GM19328 (cell line): ENCODE data around the gene SERPINA5.

Experiments
- ATAC-seq: cut with Tn5 transposase; IDR thresholded peaks from one replicate; pipeline ENCODE4 v1.9.1; 2021; ENCODE audit warnings: mild to moderate bottlenecking, moderate library complexity; ENCODE audit not compliant: unreplicated experiment

SERPINA5 gene

DNA sequence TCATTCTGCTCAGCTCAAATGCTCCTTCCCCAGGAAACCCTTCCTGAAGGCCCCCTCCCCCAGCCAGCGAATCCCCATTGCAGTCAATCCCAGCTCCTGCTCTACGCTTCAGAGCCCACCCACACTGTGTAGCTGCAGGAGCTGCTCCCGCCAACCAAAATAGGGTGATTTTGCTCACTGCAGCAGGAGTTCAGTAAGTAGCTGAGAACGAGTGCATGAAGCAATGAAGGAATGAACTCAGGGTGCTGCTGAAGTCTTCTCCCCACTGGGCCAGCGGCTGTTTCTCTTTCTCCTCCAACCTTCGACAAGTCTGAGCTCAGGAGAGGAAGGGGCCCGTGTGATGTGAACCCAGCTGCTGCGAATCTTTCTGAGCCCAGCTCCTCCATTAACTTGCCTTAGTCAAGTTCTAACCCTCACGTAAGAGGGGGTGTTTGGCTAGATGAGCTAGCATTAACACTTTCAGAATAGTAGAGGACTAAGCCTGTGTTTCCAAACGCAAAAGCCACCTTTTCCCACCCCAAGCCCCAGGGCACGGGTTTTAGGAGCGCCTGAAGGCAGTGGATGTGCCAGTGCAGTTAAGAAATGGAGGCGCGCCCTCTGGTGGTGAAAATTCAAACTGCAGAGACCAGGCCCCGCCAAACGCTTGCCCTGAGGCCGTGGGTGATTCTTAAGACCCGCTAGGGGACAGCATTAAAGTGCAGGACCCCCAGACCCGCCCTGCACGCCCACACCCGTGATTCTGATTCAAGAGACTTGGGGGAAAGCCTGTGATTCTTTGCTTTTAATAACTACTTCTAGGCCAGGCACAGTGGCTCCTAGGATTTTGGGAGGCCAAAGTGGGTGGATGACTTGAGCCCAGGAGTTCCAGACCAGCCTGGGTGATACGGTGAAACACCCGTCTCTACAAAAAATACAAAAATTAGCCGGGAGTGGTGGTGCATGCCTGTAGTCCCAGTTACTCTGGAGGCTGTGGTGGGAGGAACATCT is 31.9 kb upstream of the SERPINA5 start:
- no peak for ATAC-seq

DNA sequence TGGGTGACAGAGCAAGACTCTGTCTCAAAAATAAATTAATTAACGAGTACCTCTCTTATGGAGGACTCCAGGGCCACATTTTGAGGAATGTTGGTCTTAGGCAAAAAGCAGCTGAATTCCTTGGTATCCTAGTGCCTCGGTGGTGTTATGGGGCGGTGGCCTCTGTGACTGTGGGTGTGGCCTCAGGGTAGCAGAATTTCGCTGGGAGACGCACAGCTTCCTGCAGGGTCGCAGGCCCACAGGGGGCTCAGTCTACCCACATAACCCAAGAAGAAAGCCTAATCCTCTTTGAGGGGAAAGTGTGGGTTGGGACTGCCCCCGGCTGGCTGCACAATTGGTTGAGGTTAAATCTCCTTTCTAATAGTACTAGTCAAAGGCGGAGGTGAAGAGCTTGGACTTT is 31.2 kb upstream of the SERPINA5 start:
- ATAC-seq = no peak

DNA sequence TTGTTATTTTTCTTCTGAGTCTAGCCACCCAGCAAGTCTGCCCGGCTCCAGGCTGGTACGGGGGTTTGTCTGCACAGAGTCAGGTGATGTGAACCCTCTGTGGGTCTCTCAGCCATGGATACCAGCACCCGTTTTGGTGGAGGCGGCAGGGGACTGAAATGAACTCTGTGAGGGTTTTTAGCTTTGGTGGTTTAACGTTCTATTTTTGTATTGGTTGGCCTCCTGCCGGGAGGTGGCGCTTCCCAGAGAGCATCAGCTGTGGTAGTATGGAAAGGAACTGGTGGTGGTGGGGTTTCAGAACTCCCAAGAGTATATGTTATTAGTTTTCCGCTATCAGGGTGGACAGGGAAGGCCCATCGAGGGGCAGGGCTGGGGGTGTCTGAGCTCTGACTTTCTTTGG is 25.2 kb upstream of the SERPINA5 start:
- no peak for ATAC-seq

DNA sequence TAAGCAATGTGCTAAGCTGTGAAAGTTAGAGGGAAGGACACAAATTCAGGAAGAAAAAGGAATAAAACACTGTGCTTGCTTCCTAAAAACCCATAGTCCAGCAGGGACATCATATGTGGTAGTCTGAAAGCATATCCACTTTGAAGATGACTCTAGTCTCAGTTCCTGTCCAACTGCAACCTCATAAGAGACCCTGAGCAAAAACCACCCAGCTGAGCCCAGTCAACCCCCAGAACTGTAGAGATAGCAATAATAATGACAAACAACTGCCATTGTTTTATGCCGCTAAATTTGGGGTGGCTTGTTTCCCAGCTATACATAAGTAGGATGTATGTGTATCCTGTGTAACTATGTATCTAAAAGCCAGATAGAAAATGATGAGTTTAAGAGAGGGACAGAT is 23.9 kb upstream of the SERPINA5 start:
- ATAC-seq = no peak

DNA sequence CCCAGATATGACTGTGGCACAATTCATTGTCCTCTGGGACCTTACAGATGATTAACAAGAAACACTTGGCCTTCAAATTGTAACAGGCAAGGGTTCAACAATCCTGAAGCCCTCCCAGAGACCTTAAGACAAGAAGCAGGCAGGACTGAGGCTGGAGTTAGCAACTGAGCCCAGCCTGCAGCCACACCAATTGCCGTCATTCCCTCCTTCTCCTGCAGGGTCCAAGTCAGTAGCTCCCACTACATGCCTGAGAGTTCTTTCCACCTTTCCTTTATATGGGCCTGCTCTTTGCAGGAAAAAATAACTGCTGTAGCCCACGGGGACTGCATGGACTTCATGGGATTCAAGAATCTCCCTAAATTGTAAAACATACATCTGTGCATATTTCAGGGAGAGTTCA is 22.4 kb upstream of the SERPINA5 start:
- ATAC-seq = no peak

DNA sequence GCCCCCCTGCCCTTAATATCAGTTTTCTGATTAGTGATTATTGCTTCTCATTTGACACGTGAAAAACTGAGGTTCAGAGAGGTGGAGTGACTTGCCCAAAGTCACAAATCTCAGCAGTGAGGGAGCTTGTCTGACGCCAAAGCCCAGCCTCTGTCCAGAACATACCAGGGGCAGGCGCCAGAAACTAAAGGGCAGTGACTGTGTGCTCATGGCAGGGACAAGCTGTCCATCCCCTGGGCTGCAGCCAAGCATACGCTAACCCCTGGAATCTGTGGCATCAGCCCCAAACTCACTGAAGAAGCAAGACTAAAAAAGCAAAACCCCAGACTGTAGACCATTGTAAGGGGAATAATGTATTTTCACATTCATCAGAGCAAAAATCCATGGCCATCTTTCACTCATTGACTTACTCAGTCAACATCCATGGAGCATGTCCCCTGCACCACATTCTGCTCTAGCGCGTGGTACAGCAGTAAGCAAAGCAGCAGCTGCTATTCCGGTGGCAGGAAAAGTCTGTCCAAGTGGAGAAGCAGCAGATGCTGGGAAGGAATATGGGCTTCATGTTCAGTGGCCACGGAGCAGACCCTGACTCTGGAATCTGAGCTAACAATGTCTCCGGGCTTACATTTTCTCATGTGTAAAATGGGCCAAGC is 21.5 kb upstream of the SERPINA5 start:
- no peak for ATAC-seq

DNA sequence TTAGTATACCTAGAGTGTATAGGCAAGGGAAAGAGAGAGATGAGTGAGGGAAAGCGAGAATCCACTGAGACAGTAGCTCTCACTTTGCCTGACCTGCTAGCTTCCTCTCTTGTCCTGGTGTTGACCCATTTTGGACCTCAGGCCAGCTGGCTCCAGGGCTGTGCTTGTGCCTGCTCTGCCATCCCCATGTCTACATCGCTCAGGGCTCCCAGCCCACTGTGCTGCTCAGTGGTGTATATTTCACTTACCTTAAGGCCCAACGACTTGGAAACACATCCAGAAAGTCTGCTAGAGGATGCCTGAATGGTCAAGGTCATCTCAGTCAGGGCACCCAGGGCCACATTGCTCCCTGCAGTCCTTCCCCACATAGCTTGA is 20.9 kb upstream of the SERPINA5 start:
- ATAC-seq = no peak

DNA sequence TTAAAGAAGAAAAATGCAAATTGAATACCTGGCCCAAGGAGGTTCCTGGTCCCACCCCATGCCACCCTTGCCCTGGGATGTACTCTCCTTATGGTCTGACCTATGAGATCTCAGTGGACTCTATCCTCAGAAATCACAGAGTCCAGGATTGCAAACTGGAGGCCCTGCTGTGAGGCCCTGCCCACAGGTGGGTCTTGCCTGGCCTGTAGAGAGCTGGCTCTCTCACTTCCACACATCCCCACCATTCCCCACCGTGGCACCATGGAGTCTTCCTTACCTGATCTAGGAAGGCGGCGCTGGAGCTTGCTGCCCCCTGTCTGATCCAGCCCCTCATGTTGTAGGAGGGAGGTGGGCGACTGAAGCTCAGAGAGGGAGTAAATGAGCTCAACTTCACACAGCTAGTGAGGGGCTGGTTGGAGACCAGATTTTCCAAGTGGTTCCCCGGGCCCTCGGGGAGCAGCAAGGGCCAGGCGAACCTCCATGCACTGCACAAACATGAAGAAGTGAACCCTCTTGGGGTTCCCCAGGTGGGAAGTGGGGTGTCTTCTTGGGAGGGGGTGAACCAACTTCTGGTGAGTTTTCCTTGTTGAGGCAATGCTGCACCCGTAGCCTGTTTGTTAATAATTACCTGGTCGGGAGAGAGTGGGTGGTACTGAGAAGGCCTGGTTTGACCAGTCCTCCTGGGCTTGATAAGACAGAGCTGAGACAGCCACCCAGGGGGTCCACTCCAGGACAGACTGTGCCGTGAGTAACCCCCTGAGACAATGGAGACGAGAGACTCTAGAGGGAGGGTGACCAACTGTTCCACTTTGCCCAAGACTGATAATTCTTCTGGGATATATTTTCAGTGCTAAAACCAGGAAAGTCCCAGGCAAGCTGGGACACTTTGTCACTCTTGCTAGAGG is 20.2 kb upstream of the SERPINA5 start, which contains the start of gene SERPINA4:
Gene SERPINA4, plus strand, starts transcription at position 692 of the 905 bp plus-strand sequence. CDS start 2,041 bp downstream, outside the sequence.
- ATAC-seq = no peak

DNA sequence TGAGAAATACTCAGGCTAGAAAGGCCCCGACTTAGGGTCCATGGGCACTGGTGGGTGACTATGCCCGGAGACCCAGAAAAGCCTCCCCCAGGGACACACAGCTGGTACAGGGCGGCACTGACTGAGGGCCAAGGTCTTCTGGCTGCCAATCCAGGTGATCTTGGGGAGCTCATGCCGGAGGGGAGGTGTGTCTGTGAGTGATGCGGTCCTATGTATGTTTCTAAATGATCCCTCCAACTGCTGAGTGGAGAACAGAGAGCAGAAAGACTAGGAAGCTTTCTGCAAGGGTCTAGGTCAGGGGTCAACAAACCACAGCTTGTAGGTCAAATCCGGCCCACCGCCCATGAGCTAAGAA is 19.6 kb upstream of the SERPINA5 start:
- no peak for ATAC-seq

DNA sequence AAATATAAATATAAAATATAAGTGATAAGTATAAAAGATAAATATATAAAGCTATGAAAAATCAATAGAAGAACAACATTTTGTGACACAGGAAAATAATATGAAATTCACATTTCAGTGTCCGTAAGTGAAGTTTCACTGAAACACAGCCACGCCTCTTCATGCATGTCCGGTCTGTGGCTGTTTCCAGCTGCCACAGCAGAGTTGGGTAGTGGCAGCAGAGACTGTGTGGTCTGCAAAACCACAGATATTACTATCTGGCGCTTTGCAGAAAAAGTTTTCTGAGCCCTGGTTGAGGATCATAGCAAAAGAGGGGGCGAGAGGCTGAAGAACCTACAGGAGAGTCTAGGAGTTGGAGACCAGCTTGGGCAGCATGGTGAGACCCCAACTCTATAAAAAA is 19.2 kb upstream of the SERPINA5 start:
- ATAC-seq = no peak

DNA sequence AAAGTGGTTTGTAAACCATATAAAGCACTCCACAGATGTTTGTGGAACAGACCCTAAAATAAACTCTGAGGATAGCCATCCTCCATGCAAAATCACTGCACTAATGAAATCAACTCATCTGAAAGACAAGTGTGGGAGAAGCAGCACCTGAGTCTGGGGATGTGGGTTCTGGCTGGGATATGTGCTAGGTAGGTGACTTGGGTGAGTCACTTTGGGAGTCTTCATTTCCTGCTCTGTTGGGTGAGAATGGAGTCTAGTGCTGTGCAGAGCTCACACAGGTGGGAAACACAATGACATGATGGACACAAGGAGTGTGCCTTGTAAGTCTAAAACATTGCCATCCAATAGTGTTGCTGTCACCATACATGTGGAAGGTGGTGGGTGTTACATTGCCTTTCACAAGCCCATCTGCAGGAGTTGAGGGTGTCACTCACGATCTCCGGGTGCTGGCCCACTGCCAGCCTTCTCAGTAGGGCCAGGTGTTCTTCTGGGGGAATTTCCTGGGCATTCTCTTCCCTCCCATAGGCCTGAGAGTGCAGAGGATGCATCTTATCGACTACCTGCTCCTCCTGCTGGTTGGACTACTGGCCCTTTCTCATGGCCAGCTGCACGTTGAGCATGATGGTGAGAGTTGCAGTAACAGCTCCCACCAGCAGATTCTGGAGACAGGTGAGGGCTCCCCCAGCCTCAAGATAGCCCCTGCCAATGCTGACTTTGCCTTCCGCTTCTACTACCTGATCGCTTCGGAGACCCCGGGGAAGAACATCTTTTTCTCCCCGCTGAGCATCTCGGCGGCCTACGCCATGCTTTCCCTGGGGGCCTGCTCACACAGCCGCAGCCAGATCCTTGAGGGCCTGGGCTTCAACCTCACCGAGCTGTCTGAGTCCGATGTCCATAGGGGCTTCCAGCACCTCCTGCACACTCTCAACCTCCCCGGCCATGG is 18.0 kb upstream of the SERPINA5 start:
- no peak for ATAC-seq

DNA sequence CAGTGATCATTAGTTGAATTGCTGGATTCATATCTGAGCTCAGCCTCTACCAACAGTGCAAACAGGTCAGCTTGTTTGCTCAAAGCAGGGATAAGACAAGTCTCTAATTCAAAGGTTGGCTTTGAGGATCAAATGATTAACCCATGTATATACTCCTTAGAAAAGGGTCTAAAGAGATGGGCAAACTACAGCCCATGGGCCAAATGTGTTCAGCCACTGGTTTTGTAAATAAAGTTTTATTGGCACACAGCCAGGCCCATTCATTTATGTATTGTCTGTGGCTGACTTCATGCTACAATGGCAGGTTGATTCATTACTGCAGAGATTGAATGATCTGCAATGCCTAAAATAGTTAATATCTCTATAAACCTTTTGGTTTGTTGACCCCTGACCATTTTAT is 16.8 kb upstream of the SERPINA5 start:
- ATAC-seq = no peak

DNA sequence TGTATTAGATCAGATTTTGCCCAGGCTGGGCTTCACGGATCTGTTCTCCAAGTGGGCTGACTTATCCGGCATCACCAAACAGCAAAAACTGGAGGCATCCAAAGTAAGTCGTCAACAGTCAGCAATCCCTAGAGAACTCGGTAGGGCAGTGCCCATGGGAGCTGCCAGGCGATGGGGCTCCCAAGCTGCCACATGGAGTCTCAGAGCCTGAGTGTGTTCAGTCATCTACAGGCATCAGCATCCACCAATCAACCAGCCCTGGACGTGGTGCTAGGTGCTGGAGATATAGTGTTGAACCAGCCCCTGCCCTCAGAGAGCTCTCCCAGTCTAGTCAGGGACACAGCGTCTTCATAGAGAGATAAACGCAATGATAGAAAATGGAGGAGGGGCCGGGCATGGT is 13.0 kb upstream of the SERPINA5 start:
- no peak for ATAC-seq

DNA sequence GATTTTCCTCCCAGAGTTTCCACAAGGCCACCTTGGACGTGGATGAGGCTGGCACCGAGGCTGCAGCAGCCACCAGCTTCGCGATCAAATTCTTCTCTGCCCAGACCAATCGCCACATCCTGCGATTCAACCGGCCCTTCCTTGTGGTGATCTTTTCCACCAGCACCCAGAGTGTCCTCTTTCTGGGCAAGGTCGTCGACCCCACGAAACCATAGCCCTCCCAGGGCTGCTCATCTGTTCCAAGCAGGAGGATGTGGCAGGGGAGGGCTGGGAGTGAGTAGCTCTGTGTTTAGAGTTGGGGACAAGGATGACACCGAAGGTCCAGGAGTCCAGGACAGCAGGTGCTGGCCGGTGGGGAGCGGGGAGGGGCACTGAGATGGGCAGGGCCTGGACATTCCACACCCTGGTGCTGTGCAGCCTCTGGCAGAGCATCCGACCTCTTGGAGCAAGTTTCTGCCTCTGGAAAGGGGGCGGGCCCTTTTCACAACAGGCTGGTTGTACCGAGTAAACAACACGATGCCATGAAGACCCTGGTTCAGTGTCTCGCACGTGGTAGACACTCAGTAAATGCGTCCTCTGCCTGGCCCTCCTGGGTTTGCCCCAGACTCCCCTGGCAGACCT is 11.7 kb upstream of the SERPINA5 start:
- ATAC-seq = no peak

DNA sequence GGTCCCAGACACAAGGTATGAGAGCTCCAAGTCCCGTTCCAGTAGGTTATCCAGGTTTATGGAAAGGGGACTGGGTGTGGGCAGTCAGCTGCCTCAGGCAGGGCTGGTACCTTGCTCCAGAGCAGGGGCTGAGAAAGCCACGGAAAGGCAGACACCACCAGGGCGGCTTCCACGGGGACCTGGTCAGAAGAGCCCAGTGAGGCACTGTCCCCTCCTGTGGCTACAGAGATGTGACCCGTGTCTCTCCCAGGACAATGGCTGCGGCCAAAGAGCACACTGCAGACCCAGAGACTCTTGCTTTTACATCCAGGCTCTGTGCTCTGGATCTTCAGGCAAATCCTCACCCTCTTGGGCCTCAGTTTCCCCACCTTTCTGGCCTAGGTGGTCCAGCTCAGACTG is 11.2 kb upstream of the SERPINA5 start:
- no peak for ATAC-seq

DNA sequence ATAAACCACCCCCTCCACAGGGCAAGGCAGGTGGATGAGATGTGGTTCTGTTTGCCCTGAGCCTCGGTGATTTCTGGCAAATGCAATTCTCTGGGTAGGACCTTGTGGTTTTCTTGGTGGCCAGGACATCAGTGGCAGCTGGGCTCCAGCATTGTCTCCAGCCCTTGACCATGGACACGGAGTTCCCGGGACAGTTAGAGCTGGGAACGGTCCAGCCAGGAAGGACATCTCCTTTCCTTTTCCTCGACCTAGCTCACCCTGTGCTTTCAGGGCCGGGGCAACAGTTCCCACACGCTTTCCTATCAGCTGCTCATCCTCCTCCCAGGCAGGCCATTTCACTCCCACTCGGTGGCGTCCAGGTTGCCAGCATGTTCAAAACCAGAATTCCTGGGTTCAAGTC is 10.8 kb upstream of the SERPINA5 start:
- ATAC-seq = no peak

DNA sequence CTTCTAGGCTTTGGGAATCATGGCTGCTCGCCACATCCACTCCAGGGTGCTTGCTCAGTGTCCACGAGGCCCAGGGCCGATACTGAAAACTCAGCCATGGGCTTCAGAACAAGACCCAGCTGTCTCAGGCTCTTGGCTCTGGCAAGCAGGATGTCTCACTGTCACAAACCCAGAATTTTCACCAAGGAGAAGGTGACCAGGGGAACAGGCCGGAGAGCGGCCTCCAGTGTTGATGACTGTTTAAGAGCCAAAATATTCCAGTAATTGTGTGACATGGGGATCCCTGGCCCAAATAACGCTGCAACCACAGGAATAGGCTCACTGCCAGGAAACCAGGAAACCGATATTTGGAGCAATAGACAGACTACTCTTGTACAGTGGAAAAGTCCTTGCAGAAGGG is 9.8 kb upstream of the SERPINA5 start:
- no peak for ATAC-seq

DNA sequence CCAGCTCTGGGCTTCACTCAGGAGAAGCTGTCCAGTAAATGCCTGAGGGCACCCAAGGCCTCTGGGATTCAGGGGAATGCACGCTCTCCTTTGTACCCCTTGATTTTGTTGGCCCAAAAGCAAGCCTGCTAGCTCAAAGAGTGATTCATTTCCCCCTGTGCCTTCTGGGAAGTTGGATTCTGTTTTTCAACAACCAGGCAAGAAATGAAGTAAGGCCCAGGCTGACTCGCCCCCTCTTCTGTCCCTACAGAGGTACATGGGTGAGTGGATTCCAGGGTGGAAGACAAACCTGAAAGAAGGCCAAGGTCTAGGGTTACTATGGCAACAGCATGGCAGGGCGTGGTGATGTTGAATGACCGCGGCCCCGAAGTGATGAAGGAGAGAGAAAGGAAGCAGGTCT is 9.3 kb upstream of the SERPINA5 start:
- ATAC-seq = no peak

DNA sequence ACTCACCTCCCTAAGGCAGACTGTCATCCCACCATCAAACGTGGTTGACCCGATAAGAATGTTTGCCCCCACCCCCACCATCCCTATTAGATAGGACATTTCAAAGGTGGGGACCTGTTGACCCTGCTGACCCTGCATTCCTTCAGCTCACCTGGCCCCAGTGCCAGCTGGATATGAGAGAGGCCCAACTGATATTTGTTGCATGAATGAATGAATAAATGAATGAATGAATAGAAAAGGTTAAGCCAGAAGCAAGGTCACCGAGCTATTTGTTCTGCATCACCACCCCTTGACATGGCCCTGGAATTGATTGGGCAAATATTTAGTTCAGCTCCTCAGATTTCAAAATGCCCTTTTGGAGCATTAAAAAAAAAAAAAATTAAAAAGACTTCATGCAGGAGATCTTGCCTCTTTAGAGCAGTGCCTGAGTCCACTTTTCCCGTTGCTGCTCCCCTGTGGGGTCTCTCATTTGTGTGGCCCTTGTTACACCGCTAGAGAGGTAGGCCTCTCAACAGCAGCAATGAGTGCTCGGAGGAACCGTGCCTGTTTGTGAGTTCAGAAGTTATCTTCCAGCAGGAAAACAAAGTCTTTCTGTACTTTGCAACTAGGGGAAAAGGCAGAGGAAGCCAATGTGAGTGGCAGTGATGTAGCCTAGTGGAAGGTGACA is 8.5 kb upstream of the SERPINA5 start:
- ATAC-seq = no peak
